ENCODE measurements around the gene SLC15A1.

GRCh38 chr13:98775386-98775785, 22.9 kb upstream of the SLC15A1 start:
- TF ChIP-seq CTCF (conservative IDR thresholded peaks at IDR 0.05 in 1 of 2, IDR thresholded peaks at IDR 0.05 in 1 of 2; ENCODE audit: extremely low read depth in 1 of 2, insufficient read depth in 1 of 2, low read depth in 1 of 2, low read length in 2 of 2) (no peak), EZH2 (IDR thresholded peaks at IDR 0.05; ENCODE audit: borderline replicate concordance, low read length) (no peak)

Data from mammary epithelial cell (primary cell).